Kidney tubule cell (primary cell): Measurements from ENCODE around the gene NHERF2.

Experiments
- DNase-seq: peaks from one replicate; pipeline ENCODE4 v3.0.0-alpha.2; 2018; ENCODE audit warnings: low spot score

Gene NHERF2

DNA sequence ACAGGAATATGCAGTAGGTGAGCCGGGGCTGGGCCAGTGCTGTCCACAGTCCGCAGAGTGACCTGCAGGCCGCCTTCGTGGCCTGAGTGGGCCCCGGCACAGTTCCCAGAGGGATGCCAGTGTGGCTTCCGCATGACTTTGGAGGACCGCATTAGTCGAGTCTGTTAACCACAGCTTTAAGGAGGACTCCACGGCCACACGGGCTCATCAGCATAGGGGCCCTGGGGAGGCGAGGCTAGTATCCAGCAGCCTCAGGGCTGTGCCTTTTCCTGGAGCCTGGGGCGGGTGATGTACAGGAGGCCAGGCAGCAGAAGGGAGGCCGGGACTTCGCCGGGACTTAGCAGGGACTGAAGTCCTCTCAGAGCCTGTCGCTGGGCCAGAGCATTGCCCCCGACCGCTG is 34.3 kb downstream of the NHERF2 start:
- DNase-seq = no peak

DNA sequence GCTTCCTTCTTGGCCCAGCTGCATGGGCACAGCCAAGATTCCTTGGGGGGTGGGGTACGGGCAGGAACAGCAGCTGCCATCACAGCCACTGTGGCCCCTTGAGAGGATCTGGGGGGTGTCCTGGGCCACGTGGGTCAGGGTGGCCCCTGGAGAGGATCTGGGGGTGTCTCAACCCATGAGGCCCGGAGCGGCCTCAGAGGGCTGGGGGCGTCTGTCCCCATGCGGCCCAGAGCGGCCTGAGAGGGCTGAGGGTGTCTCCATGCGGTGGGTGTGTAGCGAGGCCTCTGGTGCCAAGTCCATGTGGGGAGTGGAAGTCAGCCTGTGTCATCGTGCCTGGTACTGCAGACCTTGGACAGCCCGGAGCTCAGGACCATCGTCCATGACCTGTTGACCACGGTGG is 34.8 kb downstream of the NHERF2 start:
- DNase-seq = no peak

DNA sequence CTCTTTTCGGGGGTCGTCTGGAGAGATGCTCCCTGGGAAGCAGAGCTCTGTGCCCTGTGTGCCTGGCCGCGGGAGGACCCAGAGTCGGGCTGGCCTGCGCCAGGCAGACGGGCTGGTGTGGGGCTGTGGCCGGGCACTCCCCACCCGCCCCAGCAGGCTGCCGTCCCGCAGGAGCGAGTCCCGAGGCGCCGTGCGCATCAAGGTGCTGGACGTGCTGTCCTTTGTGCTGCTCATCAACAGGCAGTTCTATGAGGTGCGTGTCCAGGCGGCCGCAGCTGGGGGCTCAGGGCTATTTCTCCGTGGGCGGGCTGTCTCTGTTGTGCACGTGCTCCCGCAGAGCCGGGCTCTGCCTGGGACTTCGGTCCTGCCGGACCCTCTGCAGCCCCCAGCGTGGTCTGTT is 36.1 kb downstream of the NHERF2 start:
- DNase-seq = no peak

DNA sequence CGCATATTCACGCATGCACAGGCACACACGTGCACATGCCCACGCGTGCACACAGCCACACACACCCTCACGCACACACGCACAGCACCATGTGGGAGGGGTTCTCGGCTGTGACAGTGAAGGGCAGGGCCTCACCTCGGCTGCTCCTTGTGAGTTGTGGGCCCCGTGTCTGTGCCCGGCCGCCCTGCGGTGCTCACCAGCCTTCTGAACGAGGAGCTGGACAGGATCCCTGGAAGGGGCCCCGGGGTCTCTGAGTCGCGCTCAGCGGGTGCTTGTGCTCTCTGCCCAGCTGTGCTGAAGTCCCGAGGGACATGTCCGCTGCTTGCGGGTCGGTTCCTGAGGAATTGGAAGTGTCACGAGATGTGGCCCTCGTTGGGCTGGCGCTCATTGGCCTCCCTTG is 37.2 kb downstream of the NHERF2 start:
- no peak for DNase-seq

DNA sequence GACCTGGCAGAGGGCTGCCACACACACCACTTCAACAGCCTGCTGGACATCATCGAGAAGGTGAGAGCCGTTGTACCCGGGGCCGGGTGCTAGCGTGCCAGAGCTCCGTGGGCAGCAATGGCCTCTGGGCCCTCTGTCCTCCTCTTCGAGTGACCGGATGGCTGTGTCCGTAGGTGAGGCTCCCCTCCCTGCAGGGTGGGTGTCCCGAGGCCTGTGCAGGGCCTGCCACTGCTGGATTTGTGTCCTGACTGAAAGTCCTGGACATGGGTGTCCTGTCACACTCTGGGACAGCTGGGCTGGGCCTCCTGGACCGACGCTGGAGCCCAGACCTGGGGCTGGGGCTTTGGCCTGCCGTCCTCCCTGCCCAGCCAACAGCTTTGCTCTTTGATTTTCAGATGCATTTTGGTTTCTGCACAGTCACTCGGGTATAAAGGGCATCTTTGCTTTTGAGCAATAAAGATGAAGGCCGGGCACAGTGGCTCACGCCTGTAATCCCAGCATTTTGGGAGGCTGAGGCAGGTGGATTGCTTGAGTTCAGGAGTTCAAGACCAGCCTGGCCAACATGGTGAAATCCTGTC is 37.8 kb downstream of the NHERF2 start:
- no peak for DNase-seq

DNA sequence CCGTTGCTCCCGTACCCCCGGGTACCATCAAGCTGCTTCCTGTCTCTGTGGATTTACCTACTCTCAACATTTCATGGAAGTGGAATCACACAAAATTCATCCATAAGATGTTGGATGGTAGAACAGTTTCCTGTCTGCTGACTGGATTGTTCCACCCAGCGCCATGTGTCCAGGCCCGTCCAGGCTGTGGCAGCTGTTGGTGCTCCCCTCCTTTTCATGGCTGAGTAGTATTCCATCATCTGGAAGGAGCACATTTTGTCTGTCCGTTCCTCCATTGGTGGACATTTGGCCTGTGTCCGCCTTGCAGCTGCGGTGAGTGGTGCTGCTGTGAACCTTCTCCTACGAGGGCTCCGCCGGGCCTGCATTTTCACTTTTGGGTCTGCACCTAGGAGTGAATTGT is 39.4 kb downstream of the NHERF2 start:
- DNase-seq = no peak

DNA sequence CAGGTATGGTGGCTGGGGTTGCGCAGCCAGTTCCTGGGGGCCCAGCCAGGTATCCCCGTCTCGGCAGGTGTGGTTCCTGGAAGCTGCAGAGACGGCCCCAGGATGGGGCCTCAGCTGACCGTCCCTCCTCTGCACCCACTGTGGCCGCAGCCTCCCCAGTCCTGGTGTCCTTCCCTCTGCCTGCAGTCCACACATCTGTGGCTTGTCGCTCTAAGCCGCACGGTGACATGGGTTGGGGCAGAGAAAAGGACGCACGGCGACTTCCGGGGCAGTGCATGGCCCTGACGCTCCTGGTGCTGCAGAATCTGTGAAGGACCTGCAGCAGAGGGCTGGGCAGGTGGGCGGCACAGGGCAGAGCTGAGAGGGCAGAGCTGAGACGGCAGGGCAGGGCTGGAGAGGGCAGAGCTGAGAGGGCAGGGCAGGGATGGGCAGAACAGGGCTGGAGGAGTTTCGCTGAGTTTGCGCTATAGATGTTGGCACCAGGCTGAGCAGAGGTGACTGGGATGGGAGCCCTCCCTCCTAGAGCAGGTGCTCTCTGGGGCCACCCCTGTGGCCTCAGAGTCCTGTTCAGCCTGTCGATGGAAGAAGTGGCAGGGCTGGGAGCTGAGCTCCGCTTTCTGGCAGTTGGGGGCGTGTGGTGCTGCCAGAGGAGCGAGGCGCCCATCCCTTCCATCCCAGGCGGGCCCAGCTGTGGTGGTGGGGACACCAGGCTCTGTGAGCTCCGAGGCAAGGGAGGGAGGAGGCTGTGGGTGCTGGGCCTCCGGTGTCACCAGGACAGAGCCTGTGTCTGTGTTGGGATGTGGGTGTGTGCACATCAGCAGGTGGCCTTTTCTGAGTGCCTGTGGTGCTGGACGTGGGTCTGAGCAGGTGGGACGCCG is 44.1 kb downstream of the NHERF2 start:
- DNase-seq = no peak

DNA sequence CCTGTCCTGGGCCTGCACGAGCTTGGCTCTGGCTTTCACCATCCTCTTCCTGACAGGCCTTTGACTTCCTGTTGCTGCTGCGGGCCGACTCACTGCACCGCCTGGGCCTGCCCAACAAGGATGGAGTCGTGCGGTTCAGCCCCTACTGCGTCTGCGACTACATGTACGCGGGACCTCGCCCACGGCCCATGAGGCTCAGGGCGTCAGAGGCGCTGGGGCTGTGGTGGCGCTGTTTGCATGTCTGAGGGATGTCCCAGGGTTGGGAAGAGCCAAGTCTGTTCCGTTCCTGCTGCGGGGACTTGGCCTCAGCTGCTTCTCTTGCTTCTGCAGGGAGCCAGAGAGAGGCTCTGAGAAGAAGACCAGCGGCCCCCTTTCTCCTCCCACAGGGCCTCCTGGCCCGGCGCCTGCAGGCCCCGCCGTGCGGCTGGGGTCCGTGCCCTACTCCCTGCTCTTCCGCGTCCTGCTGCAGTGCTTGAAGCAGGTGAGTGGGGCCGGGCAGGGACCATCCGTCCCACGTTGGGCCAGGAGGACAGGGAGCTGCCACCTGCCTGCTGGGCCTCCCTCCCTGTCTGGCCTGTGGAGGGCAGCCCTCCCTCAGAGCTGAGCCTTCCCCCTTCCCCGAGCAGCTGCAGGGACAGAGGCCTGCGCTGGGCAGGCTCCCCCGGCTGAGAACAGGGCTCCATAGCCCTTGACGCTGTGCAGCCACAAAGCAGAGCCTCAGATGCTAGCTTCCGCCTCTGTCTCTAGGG is 44.9 kb downstream of the NHERF2 start:
- DNase-seq = no peak

DNA sequence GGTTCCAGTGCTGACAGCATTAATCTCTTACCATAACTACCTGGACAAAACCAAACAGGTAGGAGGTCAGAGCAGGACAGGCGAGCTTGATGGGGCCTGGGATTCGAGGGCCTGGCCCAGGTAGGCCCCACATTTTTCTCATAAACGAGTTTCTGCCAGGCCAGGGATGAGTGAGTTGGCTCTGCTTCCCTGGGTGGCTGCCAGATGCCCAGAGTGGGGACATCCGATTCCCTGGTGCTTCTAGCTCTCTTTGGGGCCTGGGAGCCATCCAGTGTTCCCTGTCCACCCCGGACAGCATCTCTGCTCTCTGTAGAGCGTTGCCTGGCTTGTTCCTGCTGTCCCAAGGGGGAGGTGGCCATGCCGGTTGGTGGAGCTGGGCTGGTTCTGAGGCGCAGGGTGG is 46.2 kb downstream of the NHERF2 start:
- no peak for DNase-seq

DNA sequence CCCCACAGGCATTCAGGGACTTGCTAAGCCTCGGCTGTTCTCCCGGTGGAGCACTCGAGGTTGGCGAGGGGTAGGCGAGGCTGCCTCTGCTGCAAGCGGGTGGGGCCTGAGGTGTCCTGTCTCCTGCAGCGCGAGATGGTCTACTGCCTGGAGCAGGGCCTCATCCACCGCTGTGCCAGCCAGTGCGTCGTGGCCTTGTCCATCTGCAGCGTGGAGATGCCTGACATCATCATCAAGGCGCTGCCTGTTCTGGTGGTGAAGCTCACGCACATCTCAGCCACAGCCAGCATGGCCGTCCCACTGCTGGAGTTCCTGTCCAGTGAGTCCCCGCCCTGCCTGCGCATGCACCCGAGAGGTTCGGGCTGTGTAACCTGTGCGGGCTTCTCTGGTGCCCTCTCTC is 47.4 kb downstream of the NHERF2 start:
- no peak for DNase-seq

DNA sequence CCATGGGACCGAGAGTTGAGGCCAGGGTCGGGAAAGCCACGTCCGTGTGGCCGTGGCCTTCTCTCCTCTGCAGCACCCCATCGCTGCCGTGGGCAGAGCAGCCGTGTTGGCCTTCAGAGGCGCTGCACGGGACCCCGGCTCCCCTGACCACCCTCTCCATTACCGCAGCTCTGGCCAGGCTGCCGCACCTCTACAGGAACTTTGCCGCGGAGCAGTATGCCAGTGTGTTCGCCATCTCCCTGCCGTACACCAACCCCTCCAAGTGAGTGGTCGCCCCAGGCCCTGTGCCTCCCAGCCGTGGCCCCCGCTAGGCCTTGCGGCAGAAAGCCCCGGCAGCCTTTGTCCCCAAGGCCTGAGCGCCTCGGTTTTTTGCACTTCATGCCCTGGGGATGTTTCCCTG is 48.9 kb downstream of the NHERF2 start:
- DNase-seq = no peak

DNA sequence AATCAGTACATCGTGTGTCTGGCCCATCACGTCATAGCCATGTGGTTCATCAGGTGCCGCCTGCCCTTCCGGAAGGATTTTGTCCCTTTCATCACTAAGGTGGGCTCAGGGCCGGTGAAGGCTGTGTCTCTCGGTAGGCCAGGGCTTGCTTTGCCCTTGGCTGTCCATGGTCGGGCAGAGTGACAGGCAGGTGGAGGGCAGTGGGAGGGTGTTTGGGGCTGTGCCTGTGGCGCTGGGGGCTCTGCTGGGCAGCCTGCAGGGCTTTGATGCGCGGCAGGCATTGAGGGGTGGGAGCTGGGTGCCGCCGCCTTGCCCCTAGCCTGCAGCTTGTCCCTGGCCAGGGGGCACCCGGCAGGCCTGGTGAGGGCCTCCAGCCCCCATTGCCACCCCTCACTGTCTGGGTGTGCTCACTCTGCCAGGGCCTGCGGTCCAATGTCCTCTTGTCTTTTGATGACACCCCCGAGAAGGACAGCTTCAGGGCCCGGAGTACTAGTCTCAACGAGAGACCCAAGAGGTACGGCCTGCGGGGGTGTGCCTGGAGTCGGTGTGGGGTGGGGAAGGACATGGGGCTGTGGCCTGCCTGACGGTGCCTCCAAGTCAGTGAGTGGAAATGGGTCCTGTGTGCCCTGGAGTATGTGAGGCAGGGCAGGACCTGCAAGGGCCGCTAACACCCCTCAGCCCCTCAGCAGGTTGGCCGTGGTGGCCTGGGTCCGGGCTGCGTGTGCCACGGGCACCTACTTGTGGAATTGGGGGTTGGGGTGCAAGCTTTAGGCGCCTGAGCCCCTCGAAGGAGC is 49.6 kb downstream of the NHERF2 start:
- DNase-seq = no peak

DNA sequence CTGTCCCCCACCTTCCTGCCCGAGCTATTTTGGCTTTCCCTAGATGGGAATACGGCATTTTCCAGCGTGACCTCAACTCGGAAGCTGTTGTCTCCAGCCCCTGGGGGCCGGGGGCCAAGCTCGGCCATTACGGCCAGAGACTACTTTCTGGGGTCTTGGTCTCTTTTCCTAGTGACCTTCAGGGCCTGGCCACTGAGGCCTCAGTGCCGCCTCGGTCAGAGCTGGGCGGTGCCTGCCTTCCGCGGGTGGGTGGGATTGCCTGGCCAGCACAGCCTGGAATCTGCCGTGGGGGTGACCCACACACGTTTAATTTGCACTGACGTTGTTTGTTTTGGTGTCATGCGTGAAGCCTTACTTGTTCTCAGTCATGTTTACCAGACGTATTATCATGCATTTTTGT is 50.3 kb downstream of the NHERF2 start:
- DNase-seq = no peak

DNA sequence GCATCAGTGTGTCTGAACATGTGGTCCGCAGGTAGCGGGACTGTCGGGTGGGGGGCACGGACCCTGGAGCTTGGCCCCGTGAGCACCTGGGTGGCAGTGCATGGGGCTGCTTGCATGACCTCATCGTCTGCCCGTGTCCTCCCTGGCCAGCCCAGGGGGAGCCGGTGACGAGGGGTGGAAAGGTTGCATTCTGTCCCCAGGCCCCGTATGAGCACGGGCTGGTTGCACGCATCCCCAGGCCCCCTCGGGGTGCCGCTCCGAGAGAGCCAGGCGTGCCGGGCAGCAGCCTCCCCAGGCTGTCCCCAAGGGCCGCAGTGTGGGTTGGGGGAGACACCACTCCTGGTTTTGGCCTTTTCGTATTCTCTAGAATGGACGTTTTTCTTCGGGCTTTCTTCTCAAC is 51.0 kb downstream of the NHERF2 start:
- no peak for DNase-seq

DNA sequence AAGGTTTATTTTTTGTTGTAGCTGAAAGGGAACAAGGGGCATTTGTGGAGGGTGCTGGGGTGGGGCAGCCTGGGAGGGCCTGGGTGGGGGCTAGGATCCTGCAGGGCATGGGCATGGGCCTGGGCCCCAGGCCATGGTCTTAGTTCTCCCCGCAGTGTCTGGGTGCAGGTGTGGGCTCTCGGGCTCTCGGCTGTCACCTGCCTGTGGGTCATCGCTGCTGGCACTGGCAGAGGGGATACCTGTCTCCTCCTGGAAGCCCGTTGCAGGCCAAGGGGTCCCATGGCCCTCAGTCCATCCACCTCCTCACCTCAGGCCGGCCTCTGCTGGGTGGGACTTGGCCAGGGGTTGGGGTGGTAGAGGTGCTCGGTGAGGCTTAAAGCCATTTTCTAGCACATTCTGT is 51.4 kb downstream of the NHERF2 start:
- no peak for DNase-seq

DNA sequence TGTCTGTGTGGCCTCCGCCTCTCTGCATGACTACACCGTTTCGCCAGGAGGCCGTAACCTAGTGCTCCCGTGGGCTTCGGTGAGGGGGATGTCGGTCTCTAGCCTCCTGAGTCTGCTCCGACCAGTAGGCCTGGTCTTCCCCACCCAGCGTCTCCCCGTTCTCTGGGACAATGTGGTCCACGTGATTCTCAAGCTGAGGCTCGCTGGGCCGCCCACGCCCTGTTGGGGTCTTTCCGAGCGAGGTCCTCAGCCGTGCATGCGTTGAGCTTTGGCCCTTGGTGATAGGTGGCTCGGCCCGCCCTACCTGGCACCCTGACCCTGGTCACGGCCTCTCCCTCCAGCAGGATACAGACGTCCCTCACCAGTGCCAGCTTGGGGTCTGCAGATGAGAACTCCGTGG is 52.0 kb downstream of the NHERF2 start:
- no peak for DNase-seq

DNA sequence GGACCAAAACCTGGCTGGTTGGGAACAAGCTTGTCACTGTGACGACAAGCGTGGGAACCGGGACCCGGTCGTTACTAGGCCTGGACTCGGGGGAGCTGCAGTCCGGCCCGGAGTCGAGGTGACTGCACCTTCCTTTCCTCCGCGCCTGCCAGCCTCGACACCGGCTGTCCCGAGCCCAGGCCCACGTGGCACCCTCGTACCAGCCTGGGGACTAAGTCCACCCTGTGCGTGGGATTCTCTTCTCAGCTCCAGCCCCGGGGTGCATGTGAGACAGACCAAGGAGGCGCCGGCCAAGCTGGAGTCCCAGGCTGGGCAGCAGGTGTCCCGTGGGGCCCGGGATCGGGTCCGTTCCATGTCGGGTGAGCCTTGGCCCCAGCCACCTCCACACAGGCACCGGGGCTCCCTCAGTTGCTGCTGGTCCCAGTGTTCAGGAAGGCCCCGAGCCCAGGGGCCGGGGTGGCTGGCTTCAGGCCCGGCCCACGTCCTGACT is 52.7 kb downstream of the NHERF2 start:
- DNase-seq = no peak

DNA sequence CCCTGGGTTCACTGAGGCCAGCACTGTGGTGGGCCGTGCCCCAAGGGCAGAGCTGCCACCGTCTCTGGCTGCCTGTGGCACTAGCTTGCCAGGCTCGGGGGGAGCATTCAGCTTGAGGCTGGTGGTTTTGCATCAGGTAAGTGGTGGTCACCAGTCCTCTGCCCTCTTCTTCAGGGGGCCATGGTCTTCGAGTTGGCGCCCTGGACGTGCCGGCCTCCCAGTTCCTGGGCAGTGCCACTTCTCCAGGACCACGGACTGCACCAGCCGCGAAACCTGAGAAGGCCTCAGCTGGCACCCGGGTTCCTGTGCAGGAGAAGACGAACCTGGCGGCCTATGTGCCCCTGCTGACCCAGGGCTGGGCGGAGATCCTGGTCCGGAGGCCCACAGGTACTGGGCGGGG is 53.3 kb downstream of the NHERF2 start:
- DNase-seq = no peak

DNA sequence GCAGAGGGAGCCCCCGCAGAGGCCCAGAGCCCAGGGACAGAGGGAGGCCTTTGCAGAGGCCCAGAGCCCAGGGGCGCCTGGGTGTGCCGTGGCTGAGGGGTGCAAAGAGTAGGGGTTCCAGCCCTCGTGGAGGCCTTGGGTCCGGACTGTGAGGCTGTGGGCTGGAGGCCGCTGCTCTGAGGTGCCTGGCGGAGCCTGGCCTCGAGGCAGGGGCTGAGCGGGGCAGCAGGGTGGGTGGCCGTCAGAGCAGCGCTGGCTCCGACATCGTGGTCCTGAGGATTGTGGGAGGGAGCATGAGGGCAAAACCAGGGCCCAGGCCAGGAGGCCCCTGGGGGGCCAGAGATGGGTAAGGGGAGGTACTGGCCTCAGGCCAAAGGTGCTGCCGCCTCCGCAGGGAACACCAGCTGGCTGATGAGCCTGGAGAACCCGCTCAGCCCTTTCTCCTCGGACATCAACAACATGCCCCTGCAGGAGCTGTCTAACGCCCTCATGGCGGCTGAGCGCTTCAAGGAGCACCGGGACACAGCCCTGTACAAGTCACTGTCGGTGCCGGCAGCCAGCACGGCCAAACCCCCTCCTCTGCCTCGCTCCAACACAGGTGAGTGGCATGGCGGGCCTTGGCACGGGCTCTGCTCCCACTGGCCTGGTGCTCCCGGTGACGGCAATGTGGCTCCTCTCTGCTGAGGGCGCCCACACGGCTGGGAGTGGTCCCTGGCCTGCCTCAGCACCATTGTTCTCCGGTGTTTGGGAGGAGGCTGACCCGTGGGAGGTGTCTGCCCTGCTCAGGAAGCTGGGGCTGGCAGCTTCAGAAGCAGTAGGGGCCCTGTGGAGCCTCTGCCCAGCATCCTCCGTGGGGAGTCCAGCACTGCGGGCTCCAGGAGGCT is 54.7 kb downstream of the NHERF2 start:
- no peak for DNase-seq

DNA sequence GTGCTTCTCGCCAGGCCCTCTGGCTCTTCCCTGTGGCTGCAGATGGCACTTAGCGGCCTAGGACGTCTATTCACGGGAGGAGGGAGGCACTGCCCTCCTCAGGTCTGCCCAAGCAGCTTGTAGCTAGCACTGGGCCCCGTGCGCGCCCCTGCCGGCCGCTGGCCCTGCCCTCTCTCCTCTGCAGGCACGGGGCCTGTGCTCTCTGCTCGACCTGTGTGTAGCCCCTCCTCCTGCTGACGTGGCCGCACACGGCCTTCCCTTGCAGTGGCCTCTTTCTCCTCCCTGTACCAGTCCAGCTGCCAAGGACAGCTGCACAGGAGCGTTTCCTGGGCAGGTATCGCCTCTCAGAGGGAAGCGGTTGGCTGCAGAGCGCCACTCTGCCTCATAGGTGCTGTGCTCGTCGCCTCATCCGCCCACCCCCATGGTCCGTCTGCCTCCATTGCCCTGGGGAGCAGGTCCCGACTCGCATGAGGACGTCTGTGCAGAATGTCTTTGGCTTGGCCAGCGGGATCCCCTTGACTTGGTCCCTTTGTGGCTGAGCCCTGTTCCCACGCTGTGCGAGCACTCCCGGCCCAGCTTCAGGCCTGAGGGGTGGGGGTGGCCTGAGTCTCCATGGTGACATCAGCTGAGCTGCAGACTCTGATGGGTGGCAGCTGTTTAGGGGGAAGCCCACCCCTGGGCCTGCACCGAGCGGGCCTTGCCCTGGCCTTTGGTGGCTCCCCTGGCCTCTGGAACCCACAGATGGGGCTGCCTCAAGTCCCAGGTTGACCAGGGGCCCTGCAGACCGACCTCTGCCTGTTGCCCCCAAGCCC is 55.7 kb downstream of the NHERF2 start:
- peak; percentile 47 for DNase-seq
